ENCODE data around the gene VLDLR.

GRCh38 chr9:2677915-2678889, 56.6 kb downstream of the VLDLR start:
- TF ChIP-seq, protein P1, sequence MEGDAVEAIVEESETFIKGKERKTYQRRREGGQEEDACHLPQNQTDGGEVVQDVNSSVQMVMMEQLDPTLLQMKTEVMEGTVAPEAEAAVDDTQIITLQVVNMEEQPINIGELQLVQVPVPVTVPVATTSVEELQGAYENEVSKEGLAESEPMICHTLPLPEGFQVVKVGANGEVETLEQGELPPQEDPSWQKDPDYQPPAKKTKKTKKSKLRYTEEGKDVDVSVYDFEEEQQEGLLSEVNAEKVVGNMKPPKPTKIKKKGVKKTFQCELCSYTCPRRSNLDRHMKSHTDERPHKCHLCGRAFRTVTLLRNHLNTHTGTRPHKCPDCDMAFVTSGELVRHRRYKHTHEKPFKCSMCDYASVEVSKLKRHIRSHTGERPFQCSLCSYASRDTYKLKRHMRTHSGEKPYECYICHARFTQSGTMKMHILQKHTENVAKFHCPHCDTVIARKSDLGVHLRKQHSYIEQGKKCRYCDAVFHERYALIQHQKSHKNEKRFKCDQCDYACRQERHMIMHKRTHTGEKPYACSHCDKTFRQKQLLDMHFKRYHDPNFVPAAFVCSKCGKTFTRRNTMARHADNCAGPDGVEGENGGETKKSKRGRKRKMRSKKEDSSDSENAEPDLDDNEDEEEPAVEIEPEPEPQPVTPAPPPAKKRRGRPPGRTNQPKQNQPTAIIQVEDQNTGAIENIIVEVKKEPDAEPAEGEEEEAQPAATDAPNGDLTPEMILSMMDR (IDR thresholded peaks at IDR 0.05), result no peak
- no peak for TF ChIP-seq EP300 (IDR thresholded peaks at IDR 0.05)
